Central memory CD8-positive, alpha-beta T cell (primary cell): ENCODE results near the gene PRKCD.

ENCODE experiments used
- ATAC-seq: fragments of 150-1000 bp; cut with Tn5 transposase; replicated peaks from 2 replicates; pipeline ENCODE4 v1.10.0; 2022; ENCODE audit warnings: mild to moderate bottlenecking, moderate FRiP score, moderate number of reproducible peaks; ENCODE audit not compliant: poor library complexity, severe bottlenecking; ENCODE audit errors: extremely low read depth
- DNase-seq, 2 donors: peaks; one replicate each; pipeline ENCODE4 v3.0.0; 2021; ENCODE audit warnings: low spot score in 2 of 2
- H3K27ac Mint-ChIP-seq: one replicate; pipeline ENCODE4 v1.8.0; 2022; ENCODE audit warnings: low read depth, mild to moderate bottlenecking, moderate library complexity, mixed read lengths
- H3K27me3 Mint-ChIP-seq: one replicate; pipeline ENCODE4 v1.8.0; 2022; ENCODE audit warnings: mixed read lengths
- H3K36me3 Mint-ChIP-seq: one replicate; pipeline ENCODE4 v1.8.0; 2022; ENCODE audit warnings: mild to moderate bottlenecking, moderate library complexity, mixed read lengths; ENCODE audit not compliant: insufficient read depth
- H3K4me1 Mint-ChIP-seq: one replicate; pipeline ENCODE4 v1.8.0; 2022; ENCODE audit warnings: mixed read lengths
- H3K4me3 Mint-ChIP-seq: one replicate; pipeline ENCODE4 v1.8.0; 2022; ENCODE audit warnings: mild to moderate bottlenecking, moderate library complexity, mixed read lengths
- H3K9me3 Mint-ChIP-seq: one replicate; pipeline ENCODE4 v1.8.0; 2022; ENCODE audit warnings: mixed read lengths

PRKCD gene

GRCh38 chr3:53171064-53171418, 10.0 kb downstream of the PRKCD start:
- Mint-ChIP-seq H3K4me1 (peaks cover 70% of the 10 kb centered on the region), H3K4me3 (no peak overlapping the region), H3K9me3 (no peaks in the 10 kb centered on the region), H3K36me3 (peaks cover 11% of the 10 kb centered on the region), H3K27me3 (no peaks in the 10 kb centered on the region), H3K27ac (peak overlapping the region; percentile 81)
- no peak for ATAC-seq
- DNase-seq, result no peak

GRCh38 chr3:53171827-53172505, 11.0 kb downstream of the PRKCD start:
- Mint-ChIP-seq H3K4me3 (no peak overlapping the region), H3K4me1 (peaks cover 66% of the 10 kb centered on the region)
- ATAC-seq, result no peak

GRCh38 chr3:53173107-53173506, 12.1 kb downstream of the PRKCD start:
- no peak overlapping the region for H3K4me3 Mint-ChIP-seq
- peak overlapping the region; percentile 49 for H3K27ac Mint-ChIP-seq

More at GRCh38 chr3:53171827-53172505, 11.0 kb downstream of the PRKCD start:
- peaks cover 11% of the 10 kb centered on the region for H3K36me3 Mint-ChIP-seq
- H3K9me3 Mint-ChIP-seq, result no peaks in the 10 kb centered on the region
- no peaks in the 10 kb centered on the region for H3K27me3 Mint-ChIP-seq
- peak overlapping the region; percentile 81 for H3K27ac Mint-ChIP-seq
- no peak for DNase-seq

GRCh38 chr3:53174346-53175250, 13.6 kb downstream of the PRKCD start:
- ATAC-seq, result no peak
- H3K4me1 Mint-ChIP-seq, result peaks cover 49% of the 10 kb centered on the region

More at GRCh38 chr3:53173107-53173506, 12.1 kb downstream of the PRKCD start:
- peaks cover 8% of the 10 kb centered on the region for H3K36me3 Mint-ChIP-seq
- DNase-seq (no peak), ATAC-seq (no peak)
- peaks cover 58% of the 10 kb centered on the region for H3K4me1 Mint-ChIP-seq
- no peaks in the 10 kb centered on the region for H3K9me3 Mint-ChIP-seq
- no peaks in the 10 kb centered on the region for H3K27me3 Mint-ChIP-seq

GRCh38 chr3:53175613-53176540, 14.9 kb downstream of the PRKCD start:
- no peak for ATAC-seq
- H3K9me3 Mint-ChIP-seq, result no peaks in the 10 kb centered on the region
- H3K4me1 Mint-ChIP-seq, result peaks cover 40% of the 10 kb centered on the region
- DNase-seq, result no peak
- no peak overlapping the region for H3K27ac Mint-ChIP-seq
- H3K4me3 Mint-ChIP-seq, result no peak overlapping the region
- H3K27me3 Mint-ChIP-seq, result no peaks in the 10 kb centered on the region
- peaks cover 17% of the 10 kb centered on the region for H3K36me3 Mint-ChIP-seq

More at GRCh38 chr3:53174346-53175250, 13.6 kb downstream of the PRKCD start:
- Mint-ChIP-seq H3K27ac (no peak overlapping the region), H3K27me3 (no peaks in the 10 kb centered on the region), H3K36me3 (peaks cover 12% of the 10 kb centered on the region), H3K9me3 (no peaks in the 10 kb centered on the region), H3K4me3 (no peak overlapping the region)
- DNase-seq, result no peak

- H3K9me3 Mint-ChIP-seq, result no peaks in the 10 kb centered on the region
- DNase-seq (no peak), ATAC-seq (no peak)
- H3K4me1 Mint-ChIP-seq, result peaks cover 20% of the 10 kb centered on the region
- H3K36me3 Mint-ChIP-seq, result peaks cover 24% of the 10 kb centered on the region
- no peaks in the 10 kb centered on the region for H3K27me3 Mint-ChIP-seq
- H3K4me3 Mint-ChIP-seq, result no peak overlapping the region
- no peak overlapping the region for H3K27ac Mint-ChIP-seq
Observed at GRCh38 chr3:53178246-53178645, 17.2 kb downstream of the PRKCD start.

- no peak overlapping the region for H3K4me3 Mint-ChIP-seq
- H3K9me3 Mint-ChIP-seq, result no peaks in the 10 kb centered on the region
- peaks cover 14% of the 10 kb centered on the region for H3K4me1 Mint-ChIP-seq
- DNase-seq (no peak), ATAC-seq (no peak)
- H3K36me3 Mint-ChIP-seq, result peaks cover 28% of the 10 kb centered on the region
- no peak overlapping the region for H3K27ac Mint-ChIP-seq
- no peaks in the 10 kb centered on the region for H3K27me3 Mint-ChIP-seq
Observed at GRCh38 chr3:53179580-53179979, 18.6 kb downstream of the PRKCD start.

- peaks cover 33% of the 10 kb centered on the region for H3K36me3 Mint-ChIP-seq
- H3K27me3 Mint-ChIP-seq, result no peaks in the 10 kb centered on the region
- DNase-seq (no peak), ATAC-seq (peak; percentile 59)
- no peak overlapping the region for H3K27ac Mint-ChIP-seq
- H3K4me3 Mint-ChIP-seq, result no peak overlapping the region
- H3K9me3 Mint-ChIP-seq, result no peaks in the 10 kb centered on the region
- peaks cover 13% of the 10 kb centered on the region for H3K4me1 Mint-ChIP-seq
Observed at GRCh38 chr3:53180305-53181023, 19.5 kb downstream of the PRKCD start.

- no peak for DNase-seq
- H3K4me1 Mint-ChIP-seq, result peaks cover 8% of the 10 kb centered on the region
Observed at GRCh38 chr3:53181024-53181371, 20.0 kb downstream of the PRKCD start.

GRCh38 chr3:53181528-53181927, 20.5 kb downstream of the PRKCD start:
- H3K4me1 Mint-ChIP-seq, result peaks cover 5% of the 10 kb centered on the region
- DNase-seq (no peak), ATAC-seq (no peak)
- peaks cover 40% of the 10 kb centered on the region for H3K36me3 Mint-ChIP-seq
- no peaks in the 10 kb centered on the region for H3K9me3 Mint-ChIP-seq
- H3K27ac Mint-ChIP-seq, result no peak overlapping the region
- H3K4me3 Mint-ChIP-seq, result no peak overlapping the region
- no peaks in the 10 kb centered on the region for H3K27me3 Mint-ChIP-seq

More at GRCh38 chr3:53181024-53181371, 20.0 kb downstream of the PRKCD start:
- H3K4me3 Mint-ChIP-seq, result no peak overlapping the region
- H3K36me3 Mint-ChIP-seq, result peaks cover 38% of the 10 kb centered on the region
- no peak overlapping the region for H3K27ac Mint-ChIP-seq
- no peaks in the 10 kb centered on the region for H3K27me3 Mint-ChIP-seq
- no peak for ATAC-seq
- no peaks in the 10 kb centered on the region for H3K9me3 Mint-ChIP-seq

- H3K36me3 Mint-ChIP-seq, result peaks cover 46% of the 10 kb centered on the region
- no peak for DNase-seq
- H3K27ac Mint-ChIP-seq, result no peak overlapping the region
- ATAC-seq, result no peak
- no peaks in the 10 kb centered on the region for H3K9me3 Mint-ChIP-seq
- H3K4me3 Mint-ChIP-seq, result no peak overlapping the region
- H3K27me3 Mint-ChIP-seq, result no peaks in the 10 kb centered on the region
- peaks cover 5% of the 10 kb centered on the region for H3K4me1 Mint-ChIP-seq
Observed at GRCh38 chr3:53182764-53183355, 21.9 kb downstream of the PRKCD start.
